NCI-H748 (cell line): ENCODE measurements around the gene CEP97.
A peak's percentile ranks its signal among the peaks of the same experiment; 100 is the strongest.
"Not testable (repeated sequence)": the region's sequence is repeated elsewhere in the genome, so short reads cannot be mapped to it uniquely, and the experiment has no call there.

Source experiments
- DNase-seq: peaks from one replicate; lab custom pipeline; 2025; ENCODE audit not compliant: unreplicated experiment; lab: John Stamatoyannopoulos, UW

CEP97 gene, protein sequence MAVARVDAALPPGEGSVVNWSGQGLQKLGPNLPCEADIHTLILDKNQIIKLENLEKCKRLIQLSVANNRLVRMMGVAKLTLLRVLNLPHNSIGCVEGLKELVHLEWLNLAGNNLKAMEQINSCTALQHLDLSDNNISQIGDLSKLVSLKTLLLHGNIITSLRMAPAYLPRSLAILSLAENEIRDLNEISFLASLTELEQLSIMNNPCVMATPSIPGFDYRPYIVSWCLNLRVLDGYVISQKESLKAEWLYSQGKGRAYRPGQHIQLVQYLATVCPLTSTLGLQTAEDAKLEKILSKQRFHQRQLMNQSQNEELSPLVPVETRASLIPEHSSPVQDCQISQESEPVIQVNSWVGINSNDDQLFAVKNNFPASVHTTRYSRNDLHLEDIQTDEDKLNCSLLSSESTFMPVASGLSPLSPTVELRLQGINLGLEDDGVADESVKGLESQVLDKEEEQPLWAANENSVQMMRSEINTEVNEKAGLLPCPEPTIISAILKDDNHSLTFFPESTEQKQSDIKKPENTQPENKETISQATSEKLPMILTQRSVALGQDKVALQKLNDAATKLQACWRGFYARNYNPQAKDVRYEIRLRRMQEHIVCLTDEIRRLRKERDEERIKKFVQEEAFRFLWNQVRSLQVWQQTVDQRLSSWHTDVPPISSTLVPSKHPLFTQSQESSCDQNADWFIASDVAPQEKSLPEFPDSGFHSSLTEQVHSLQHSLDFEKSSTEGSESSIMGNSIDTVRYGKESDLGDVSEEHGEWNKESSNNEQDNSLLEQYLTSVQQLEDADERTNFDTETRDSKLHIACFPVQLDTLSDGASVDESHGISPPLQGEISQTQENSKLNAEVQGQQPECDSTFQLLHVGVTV

DNA sequence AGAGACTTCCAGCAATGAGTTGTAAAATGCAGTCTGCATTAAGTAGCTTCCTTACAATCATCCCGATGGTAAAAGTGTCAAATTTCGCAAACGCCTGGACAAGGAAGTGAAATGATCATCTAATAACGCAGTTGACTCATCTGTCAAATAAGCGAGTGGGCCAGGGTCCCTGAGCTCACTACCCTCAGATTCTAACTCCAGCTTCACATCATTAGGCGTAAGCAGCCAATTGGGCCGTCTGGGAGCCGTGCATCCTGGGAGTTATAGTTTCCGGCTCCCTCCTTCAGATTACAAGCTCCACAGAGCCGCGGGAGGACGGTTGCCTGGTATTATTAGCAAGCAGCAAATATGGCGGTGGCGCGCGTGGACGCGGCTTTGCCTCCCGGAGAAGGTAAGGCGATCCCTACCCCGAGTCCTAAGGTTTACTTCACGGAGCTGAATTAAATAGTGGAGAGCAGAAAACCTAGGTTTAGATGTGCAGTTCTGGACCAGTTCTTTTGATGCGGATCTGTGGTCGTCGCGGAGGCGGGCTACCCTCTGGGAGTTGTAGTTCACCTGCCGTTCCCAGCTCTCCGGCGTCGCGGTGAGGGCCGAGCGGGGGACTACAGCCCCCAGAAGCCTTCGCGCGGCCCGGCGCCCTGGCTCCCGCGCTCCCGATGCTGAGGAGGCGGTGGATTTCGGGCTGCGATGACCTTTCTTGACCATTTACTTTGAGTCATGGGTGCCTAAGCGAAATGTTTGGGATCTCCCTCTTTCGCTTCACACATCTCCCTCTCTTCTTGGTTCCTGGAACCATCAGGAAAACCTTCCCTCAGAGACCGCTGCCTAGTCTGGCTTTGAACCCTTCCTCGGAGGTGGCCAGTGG is at the start of gene CEP97:
Gene CEP97, plus strand, starts transcription at position 286 of the 865 bp plus-strand sequence. Its CDS starts 63 bp downstream, at position 349.
- peak; percentile 96 for DNase-seq

DNA sequence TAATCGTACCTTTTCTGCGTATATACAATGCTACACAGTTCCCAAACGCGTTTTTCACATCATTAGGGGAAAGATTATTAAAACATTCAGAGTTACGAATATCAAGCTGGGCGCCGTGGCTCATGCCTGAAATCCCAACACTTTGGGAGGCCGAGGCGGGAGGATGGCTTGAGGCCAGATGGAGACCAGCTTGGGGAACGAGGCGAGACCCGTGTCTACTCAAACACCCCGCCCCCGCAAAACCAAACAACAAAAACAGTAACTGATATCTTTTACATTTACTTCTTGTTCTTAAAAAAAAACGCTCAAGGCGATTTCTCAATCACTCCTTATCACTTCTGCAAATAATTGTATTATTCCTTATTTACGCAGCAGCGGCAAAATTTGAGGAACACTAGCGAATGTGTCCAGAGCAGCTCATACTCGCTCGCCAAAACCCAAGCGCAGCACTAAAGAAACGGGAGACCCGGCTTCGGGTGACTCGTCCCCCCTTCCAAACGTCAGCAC is 48.7 kb upstream of the CEP97 start:
- no peak for DNase-seq

DNA sequence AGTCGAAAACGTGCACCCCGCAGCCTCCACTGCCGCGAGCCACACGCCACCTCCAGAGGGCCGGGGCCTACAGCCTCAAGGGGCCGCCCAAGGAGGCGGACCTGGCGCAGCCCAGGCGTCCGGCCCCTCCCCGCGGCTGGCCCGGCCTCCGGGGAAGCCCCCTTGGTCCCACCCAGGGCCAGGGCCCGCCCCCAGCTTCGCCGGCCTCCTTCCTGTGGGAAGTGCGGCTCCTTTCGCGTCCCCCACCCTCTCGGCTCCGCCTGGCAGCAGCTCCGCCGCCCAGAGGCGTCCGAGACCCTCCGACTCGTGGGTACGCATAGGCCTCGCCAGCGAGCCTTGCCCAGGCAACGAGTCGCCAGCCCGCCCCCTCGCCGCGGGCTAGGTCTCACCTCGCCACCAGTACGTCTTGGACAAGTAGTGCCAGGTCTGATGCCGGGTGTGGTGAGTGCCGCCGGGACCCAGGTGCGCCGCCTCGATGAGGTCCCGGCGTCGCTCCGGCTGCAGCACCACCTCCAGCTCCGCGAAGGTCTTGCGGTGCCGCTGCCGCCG is 48.1 kb upstream of the CEP97 start:
- DNase-seq, result no peak

DNA sequence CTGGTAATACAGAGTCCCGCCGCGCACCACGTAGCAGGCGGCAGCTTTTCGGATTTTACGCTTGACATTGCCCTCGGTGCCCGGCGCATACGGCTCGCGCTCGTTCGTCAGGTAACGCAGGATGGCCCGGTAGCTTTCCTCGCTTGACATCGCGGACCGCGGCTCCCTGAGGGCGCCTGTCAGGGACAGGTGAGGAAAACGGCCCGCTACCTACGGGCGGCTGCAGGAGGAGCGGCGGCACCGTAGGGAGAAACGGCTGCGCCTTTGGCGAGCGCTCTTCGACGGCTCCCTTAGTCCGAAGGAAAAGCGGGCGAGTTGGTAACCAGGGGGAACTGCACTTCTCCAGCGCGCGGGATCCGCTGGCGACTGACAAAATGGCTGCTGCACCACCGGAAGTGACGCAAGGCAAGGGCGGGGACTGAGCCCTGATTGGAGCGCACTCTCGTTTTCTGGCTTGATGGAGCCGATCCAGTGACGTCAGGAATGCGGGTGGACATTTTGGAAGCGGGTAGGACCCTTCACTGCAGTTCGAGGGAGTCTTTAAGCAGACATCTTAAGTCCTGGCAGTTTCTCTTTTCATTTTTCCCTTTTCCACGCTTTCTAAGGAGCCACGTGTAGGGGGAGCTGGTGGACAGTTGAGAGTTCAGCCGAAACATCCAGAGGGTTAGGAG is 47.5 kb upstream of the CEP97 start, which contains the start of gene ZBTB11:
Gene ZBTB11, minus strand, starts transcription at position 368 of the 671 bp plus-strand sequence. Its CDS starts 218 bp downstream, at position 150.
- DNase-seq, result no peak

DNA sequence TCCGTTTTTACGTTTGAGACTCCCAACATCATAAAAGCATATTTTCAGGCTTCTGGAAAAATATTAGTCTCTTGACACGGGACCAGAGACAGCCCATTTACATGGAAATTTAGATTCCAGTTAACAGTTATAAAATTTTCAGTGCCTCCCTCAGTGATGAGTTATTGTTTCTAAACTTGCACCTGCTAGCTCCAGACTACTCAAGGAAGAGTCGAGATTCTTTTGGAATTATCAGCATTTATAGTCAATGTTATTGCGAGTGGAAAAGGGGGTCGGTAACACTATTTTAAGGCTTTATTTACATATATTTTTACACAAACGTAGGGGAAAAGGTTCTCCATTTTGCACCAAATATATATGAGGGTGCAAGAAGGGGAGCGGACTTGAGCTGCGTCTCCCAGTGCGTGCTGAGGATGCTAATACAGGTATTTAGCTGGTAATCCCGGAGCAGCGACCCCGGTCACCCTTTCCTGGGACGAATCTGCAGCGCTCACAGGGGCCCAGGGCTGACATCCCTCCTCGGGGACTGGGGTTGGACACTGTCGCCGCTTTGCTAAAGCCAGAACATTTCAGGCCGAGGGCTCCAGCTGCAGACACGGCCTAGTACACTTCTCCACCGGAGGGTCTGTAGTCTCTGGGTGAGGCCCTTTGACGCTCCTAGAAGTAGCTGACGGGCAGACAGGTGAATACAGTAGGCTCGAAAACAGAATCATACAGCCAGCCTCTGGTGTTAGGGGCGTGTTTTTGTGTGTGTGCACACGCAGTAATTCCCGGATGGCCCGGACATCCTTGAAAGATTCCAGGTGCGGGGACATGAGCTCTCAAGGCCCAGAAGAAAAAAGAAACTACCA is 46.8 kb upstream of the CEP97 start:
- DNase-seq, result no peak

DNA sequence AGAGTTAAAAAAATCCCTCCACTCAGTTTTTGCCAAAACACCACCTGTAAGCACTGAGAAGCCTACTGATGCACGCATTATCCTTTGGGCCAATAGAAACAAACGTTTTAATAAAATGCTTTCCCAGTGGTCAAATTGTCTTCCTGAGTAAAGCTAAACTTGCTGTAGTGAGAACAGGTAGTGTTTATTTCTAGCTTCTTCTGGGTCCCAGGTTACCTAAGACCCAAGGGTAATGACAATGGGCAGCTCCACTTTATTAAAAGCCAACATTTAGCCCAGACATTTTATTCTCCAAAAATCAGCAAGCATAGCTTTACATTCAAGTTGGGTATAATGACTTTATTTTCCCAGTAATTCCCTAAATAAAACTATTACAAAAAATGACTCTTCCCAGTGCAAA is 45.6 kb upstream of the CEP97 start:
- DNase-seq, result not testable (repeated sequence)

DNA sequence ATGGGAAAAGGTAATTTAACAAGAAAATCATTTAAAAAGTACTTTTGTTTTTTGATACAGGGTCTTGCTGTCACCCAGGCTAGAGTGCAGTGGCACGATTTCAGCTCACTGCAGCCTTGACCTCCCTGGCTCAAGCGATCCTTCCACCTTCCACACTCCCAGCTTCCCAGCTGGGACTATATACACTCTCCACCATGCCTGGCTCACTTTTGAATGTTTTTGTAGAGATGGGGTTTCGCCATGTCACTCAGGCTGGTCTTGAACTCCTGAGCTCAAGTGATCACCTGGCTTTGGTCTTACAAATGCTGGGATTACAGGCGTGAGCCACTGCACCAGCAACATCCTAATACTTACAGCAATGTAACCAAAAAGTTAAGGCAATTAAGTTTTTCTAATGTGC is 43.9 kb upstream of the CEP97 start:
- no peak for DNase-seq

DNA sequence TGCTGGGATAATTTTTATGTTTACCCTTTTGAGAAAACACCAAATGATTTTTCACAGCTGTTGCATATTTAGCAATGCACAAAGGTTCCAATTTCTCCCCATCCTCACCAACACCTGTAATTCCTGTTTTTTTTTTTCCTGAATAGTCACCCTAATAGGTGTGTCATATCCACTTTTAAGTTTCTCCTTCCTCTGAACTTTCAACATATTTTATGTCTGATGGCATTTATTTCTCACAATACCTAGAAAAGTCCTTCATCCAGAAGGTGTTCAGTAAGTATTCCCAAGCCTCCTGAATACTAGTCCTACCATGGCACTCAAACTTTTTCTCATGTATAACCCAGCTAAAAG is 39.4 kb upstream of the CEP97 start:
- no peak for DNase-seq

DNA sequence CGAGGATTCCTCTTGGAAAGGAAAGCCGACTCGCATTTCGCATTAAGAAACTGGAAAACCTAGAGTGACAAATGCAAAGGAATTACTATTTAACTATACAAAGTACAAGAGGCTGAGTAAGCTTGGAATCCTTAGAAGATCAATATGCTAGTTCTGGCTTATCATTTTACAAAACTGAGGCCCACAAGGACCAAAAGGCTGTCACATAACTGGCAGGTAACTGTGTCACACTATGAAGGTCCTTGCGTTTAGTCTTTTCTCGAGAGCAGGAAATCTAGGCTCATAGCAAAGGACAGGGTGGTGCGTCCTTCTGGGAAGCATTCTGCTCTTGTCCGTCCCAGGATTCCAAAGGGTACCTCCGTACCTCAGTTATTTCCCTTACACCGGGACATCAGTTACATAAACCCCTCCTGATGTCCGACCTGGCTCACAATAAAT is 38.5 kb upstream of the CEP97 start:
- DNase-seq, result no peak

DNA sequence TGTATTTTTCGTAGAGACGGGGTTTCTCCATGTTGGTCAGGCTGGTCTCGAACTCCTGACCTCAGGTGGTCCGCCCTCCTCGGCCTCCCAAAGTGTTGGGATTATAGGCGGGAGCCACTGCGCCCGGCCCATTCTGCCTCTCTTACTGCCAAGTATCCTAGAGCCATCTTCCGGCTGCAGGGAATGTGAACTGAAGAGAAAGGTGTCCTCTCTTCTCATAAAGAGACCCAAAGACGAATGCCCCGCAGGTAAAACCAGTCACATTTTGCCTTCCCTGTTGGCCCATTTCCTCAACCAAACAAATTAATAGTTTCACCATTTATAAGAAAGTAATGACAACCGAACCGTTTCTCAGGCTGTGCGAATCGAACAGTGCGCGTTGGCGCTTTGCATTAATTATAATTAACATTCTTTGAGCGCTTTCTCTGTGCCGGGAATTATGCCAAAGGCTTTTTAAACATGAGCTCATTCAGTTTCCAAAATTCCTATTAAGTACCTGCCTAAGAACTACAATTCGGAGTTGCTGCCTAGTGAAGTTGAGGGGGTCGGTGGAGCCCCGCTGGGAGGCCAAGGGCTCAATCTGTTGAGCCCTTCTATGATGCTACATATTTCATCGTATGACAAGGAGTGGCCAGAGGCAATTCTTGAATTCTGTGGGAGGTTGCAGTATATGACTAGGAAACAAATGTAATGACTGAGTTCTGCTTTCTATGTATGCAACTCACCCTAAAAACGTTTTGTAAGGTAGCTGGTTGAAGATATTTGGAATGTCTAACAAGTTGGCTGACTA is 37.1 kb upstream of the CEP97 start:
- no peak for DNase-seq

DNA sequence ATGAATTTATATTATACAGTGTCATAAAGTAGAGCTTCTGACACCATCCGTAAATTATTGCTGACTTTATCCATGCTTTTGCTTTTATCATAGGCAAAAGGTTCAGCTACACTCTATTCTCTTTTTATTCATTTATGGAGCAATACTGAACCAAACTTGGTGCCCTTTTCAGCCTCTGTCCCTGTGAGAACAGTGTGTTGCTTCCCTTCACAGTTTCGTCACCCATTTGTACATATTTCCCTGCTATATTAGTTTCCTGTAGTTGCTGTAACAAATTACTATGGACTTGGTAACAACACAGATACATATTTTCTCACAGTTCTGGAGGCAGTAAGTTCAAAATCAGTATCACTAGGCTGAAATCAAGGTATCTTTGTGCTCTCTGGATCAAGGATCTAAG is 35.1 kb upstream of the CEP97 start:
- DNase-seq, result no peak

DNA sequence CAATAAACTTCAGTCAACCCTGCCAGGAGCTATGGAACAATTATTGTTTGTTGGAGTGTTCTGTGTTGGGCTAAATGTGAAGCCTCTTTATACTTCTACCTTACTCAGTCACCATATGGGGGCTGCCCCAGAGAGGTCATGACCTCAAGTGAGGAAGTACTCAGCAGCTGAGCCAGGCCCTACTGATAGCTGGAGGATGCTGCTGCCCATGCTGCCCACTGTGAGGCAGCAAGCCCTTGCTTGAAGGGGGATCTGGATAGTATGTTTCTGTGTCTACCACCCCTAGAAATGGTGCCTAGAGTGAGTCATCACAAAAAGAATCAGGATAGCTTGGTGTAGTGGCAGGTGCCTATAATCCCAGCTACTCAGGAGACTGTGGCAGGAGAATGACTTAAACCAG is 33.4 kb upstream of the CEP97 start:
- DNase-seq, result no peak

DNA sequence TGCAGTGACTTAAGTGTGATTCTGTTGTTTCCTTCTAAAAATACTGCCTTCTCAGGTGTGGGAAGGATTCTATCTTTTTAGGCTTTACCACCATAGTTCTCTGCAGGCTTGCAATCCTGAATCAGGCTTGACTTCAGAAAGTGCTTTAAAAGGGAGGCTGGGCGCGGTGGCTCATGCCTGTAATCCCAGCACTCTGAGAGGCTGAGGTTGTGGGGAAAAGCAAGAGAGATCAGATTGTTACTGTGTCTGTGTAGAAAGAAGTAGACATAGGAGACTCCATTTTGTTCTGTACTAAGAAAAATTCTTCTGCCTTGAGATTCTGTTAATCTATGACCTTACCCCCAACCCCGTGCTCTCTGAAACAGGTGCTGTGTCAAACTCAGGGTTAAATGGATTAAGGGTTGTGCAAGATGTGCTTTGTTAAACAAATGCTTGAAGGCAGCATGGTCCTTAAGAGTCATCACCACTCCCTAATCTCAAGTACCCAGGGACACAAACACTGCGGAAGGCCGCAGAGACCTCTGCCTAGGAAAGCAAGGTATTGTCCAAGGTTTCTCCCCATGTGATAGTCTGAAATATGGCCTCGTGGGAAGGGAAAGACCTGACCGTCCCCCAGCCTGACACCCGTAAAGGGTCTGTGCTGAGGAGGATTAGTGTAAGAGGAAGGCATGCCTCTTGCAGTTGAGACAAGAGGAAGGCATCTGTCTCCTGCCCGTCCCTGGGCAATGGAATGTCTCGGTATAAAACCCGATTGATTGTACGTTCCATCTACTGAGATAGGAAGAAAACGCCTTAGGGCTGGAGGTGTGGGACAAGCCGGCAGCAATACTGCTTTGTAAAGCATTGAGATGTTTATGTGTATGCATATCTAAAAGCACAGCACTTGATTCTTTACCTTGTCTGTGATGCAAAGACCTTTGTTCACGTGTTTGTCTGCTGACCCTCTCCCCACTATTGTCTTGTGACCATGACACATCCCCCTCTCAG is 32.4 kb upstream of the CEP97 start:
- DNase-seq, result not testable (repeated sequence)

DNA sequence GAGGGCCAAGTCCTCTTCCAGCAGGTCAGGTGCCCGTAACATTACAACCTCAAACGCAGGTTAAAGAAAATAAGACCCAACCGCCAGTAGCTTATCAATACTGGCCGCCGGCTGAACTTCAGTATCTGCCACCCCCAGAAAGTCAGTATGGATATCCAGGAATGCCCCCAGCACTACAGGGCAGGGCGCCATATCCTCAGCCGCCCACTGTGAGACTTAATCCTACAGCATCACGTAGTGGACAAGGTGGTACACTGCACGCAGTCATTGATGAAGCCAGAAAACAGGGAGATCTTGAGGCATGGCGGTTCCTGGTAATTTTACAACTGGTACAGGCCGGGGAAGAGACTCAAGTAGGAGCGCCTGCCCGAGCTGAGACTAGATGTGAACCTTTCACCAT is 30.9 kb upstream of the CEP97 start:
- DNase-seq, result not testable (repeated sequence)

DNA sequence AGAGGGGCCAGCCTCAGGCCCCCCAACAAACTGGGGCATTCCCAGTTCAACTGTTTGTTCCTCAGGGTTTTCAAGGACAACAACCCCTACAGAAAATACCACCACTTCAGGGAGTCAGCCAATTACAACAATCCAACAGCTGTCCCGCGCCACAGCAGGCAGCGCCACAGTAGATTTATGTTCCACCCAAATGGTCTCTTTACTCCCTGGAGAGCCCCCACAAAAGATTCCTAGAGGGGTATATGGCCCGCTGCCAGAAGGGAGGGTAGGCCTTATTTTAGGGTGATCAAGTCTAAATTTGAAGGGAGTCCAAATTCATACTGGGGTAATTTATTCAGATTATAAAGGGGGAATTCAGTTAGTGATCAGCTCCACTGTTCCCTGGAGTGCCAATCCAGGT is 29.6 kb upstream of the CEP97 start:
- not testable (repeated sequence) for DNase-seq

DNA sequence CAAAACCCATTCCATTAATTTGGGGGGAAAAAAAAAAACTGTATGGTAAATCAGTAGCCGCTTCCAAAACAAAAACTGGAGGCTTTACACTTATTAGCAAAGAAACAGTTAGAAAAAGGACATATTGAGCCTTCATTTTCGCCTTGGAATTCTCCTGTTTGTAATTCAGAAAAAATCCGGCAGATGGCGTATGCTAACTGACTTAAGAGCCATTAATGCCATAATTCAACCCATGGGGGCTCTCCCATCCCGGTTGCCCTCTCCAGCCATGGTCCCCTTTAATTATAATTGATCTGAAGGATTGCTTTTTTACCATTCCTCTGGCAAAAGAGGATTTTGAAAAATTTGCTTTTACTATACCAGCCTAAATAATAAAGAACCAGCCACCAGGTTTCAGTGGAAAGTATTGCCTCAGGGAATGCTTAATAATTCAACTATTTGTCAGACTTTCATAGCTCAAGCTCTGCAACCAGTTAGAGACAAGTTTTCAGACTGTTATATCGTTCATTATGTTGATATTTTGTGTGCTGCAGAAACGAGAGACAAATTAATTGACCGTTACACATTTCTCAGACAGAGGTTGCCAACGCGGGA is 28.5 kb upstream of the CEP97 start:
- no peak for DNase-seq
